ENCODE results near the gene LRFN5.

Gene LRFN5

DNA sequence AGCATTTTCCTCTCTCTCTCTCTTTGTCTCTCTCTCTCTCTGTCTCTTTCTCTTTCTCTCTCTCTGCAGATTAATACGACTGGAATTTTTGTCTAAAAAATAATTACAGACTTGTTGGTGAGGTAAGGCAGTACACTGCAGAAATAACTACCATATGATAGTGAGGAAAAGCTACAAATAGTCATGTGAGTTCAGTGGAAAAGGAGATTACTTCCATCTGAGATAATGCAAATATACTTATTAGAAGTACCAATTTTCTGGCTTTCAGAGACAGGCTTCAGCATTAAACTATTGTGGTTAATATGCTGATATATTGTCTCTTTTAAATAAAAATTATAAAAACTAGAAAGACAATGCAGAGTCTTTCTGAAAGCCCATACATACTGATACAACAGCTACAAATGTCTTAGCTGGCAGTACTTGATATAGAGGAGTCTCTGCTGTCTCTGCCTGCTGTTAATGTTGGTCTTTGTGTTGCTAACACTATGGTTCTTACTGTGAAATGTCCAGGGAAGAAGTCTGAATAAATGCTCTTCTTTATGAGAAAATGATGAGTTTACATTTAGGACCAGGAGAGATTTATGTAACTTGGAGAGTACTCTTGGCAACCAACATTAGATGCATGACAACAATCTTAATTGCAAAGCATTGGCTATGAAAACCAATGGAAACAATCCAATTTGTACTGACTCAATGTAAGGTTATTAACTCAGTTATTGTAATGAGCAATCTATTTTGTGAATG lies 167.0 kb downstream of the LRFN5 start:
- DNase-seq, result no peak

GRCh38 chr14:41782511-41782910 lies 175.8 kb downstream of the LRFN5 start:
- no peak for DNase-seq

DNA sequence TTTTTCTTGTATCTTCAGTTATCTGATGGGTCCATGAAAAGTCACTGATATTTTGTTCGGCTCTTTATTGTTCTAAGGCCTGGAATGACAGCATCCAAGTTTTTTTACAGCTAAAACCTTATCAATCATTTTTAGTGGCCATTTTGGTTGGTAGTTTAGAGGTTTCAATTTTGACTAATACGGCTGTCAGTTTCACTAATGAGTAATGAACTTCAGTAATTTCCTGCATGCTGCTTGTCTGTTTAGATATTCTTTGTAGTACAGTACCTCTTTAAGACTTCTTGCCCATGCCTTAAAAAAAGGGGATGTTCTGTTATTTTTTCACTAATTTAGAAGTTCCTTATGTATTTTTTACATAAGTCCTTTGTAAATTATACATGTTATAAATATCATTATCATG lies 176.7 kb downstream of the LRFN5 start:
- no peak for DNase-seq

- DNase-seq, result no peak
Measured at GRCh38 chr14:41785696-41786095, 179.0 kb downstream of the LRFN5 start.

DNA sequence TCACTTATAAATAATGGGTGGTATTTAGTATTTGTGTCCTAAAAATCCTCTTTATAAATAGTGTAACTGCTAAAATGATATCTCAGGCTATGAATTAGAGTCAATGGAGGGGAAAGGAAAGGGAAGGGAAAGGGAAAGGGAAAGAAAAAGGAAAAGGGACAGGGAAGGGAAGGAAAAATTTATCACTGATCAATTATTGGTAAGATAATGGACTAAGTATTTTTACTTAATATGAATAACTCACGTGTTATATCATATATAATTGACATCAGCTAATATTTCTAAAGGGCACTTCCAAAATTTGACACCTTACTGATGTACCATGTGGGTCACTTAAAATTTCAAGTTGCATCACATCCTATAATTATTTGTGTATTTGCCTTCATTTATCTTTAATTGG lies 193.1 kb downstream of the LRFN5 start:
- DNase-seq, result no peak

DNA sequence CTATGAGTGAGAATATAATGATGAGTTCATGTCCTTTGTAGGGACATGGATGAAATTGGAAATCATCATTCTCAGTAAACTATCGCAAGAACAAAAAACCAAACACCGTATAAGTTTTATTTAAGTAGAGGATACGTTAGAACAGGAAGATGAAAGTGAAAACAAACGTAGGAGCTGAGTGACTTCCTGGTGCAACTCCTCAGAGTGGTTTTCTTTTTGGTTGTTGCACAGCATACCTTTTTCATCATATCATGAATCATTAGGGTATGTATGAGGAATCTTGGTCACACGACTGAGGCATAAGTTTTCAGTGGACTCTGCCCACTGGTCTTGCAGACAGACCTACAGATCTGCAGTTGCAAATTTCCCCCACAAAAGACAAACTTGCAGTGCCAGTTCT lies 199.0 kb downstream of the LRFN5 start:
- DNase-seq, result no peak

DNA sequence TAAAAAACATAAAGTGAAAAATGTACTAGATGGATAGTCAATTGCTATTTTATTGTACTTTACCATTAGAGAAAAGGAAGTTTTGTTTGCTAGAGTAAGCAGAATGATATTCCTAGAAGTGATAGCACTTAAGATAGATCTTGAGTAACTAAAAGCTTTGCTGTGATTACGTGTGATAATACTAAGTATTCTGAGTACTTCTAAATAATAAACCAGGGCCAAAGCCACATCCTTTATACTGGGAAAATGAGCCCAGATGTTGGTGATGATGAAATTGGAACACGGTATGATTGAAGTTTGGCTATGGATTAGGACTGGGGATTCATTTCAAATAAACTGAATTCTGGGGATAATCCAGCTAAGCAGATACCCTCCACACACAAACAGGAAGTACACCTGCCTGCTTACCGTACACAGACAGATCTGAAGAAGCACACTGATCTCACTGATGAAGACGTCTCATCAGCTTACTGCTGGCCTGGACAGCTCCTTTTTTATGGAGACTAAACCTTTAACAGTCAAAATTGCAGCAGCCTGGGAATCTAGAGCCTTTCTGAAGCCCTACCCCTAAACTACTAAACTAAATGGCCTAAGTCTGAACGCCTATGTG lies 199.8 kb downstream of the LRFN5 start:
- DNase-seq, result no peak

DNA sequence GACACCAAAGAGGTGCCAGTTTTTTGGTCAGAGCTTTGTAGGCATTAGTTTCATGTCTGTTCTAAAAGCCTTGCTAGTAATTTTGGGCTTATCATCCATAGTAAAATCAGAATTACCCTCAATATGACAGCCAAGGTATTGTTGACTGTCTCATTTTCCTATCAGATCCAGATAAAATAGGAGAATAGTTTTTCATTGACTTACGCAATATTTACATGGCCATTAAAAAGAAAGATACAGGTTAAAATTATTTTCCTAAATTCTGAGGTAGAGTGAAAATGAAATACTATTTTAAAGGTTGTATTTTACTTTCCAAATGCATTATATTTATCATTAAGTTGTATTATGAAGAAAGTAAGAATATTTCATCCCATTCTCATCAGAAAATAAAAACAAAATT lies 203.7 kb downstream of the LRFN5 start:
- DNase-seq, result no peak

- DNase-seq, result no peak
Measured at GRCh38 chr14:41817626-41818025, 210.9 kb downstream of the LRFN5 start.

DNA sequence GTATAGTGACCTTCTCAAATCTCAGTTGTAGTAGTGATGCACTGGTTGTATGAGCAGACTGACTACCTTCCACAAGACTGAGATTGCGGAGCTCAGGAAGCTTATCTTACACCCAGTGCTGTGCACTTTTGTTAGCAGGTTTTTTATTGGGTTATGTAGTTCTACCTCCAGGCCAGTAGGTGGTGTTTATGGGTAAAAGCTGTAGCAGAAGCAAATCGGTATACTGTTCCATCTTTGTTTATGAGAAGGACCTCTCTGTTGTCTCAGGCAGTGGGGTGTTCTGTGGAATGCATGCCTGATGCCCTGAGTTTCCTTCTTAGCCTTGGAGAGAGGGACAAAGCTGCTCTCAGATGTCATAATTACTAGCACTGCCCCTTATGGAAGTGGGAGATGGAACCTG lies 217.8 kb downstream of the LRFN5 start:
- no peak for DNase-seq

DNA sequence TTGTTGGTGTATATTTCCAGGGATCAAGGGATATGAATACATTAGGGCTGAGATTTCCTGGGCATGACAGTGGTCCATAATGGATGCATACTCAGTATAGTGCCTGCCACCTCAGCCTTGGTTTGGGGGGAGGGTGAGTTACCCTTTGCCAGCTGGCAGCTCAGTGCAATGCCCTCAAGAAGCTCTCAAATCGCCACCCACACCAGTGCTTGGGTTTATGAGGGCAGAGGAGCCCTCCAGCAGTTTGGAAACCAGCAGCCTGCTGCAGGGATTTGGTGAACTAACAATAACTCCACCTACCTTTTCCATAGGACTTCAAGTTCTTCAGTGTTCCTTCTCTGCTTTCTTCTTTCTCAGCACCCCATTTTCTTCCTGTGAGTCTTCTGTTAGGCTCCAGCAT lies 218.9 kb downstream of the LRFN5 start:
- DNase-seq, result no peak

GRCh38 chr14:41830714-41831406 lies 224.2 kb downstream of the LRFN5 start:
- DNase-seq, result no peak

DNA sequence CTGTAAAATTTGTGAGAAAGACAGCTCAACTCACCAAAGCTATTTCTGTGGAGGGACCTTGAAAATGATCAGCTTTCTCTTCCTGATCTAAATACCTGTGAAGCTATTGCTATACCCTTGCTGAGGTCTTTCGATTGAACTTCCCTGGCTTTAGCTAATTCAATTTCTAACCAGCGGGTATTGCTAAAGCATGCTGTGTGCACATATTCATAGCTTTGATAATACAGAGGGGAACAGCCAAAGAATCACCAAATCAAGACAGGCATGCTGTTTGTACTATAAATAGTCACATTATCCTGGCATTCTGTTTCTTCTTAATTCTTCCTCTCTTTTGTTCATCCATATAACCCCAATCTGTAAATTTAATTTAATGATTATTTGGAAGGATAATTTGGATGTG lies 233.0 kb downstream of the LRFN5 start:
- DNase-seq, result no peak

- DNase-seq, result no peak
Measured at GRCh38 chr14:41859336-41859735, 252.7 kb downstream of the LRFN5 start.

DNA sequence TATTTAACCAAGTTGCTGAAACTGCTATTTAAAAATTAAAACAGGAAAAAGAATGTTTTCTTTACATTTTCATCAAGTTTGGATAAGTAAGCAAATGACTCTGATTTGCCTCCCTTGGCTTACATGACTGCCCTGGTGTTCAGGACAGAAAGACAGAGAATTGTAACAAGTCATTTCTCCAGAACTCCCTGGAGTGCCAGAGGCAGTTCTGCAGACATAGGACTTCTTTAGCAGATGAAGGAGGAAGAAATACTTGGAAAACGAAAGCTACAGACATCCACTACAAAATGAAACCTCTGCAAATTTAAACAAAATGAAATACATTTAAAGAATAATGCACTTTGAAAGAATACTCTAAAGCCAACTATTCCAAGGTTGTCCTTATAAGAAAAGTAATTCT lies 253.9 kb downstream of the LRFN5 start:
- no peak for DNase-seq

GRCh38 chr14:41865894-41866293 lies 259.2 kb downstream of the LRFN5 start:
- DNase-seq, result no peak

DNA sequence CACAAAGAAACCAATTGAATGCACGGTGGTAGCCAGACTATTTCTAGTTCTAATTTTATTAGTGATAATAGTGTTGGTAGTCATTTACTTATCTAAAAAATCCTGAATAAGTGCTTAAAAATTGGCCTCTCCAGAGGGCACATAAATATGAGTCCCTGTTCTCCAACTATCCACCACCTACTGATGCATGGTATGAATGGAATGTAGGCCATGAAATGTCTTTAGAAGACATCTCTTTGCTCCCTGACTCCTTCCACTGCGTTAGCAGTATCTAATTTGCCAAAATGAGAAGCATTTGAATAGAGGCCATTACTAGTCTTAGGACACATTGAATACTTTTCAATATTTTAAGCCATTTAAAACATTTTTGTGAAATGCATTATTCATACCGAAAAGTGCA lies 261.7 kb downstream of the LRFN5 start:
- no peak for DNase-seq

GRCh38 chr14:41872931-41873685 lies 266.4 kb downstream of the LRFN5 start:
- DNase-seq, result no peak

DNA sequence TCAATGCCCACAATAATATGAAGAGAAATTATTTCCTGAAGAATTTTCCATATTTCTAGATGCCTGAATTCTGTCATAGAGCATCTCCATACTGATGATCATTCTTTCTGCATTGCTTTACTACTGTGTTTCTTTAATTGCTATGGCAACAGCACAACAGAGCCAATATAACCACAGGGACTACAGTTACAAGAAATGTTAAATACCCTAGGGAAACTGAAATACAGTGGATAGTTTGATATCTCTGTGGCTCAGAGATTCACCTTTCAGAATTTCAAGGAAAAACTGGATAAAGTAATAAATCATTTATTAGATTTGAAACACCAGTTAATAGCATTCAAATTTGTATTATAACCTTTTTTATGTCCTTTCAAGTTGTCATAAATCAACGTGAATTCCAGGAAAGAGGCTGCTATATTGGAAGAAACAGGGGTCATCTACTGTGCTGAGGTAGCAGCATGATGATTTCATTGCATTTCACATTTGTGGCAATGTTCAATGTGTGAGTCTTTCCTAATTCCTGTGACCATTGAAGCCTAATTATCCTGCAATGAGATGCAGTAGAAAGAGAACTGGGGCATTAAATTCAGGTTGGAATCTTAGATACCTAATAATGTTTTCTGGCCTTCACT lies 267.1 kb downstream of the LRFN5 start:
- no peak for DNase-seq

- no peak for DNase-seq
Measured at GRCh38 chr14:41875116-41875515, 268.4 kb downstream of the LRFN5 start.

- no peak for DNase-seq
Measured at GRCh38 chr14:41878321-41878720, 271.6 kb downstream of the LRFN5 start.

DNA sequence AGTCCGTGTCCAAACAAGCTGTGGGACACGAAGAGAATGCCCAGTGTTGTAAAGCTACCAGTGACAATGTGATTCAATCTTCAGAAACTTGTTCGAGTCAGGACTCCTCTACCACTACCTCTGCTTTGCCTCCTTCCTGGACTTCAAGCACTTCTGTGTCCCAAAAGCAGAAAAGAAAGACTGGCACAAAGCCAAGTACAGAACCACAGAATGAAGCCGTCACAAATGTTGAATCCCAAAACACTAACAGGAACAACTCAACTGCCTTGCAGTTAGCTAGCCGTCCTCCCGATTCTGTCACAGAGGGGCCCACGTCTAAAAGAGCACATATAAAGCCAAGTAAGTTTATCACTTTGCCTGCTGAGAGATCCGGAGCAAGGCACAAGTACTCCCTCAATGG lies 284.9 kb downstream of the LRFN5 start:
- no peak for DNase-seq

DNA sequence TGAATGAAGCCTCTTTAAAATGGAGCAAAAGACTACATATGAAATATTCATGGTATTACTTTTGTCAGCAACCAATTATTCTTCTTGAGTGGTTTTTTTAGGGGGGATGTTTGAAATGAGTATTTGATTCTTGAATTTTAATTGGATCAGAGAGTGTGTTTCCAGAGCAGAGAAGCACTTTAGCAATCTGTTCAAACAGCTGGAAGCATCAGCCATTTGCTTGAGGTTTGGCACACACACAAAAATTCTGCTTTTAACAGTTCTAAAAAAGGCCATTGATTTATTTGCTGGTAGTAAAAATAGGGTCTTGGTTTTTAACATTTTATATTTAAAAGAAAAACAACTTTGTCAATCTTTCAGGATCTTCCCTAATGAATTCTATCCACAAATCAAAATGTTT lies 292.7 kb downstream of the LRFN5 start:
- no peak for DNase-seq

Measured in stimulated activated CD4-positive, alpha-beta T cell treated with anti-CD3 and anti-CD28 coated beads, Interleukin-2, amount 100 ng/mL, for 48 hours (primary cell).